ENCODE measurements around the gene CTNNA3. TPM values are rescaled to one million over a fixed set of nuclear protein-coding genes. Genes with fewer than 3 reads are reported as not detected.
"Not testable (repeated sequence)": the region's sequence is repeated elsewhere in the genome, so short reads cannot be mapped to it uniquely, and the experiment has no call there.

Gene CTNNA3
- total RNA-seq, 4 donors from 2014 or later, result 0.68 to 75.2 (median 1.4) TPM

- H3K27me3 ChIP-seq, result no peaks in the 10 kb centered on the region
- no peak for DNase-seq
- H3K4me1 ChIP-seq, result no peaks in the 10 kb centered on the region
- H3K9me3 ChIP-seq, result no peaks in the 10 kb centered on the region
- no peaks in the 10 kb centered on the region for H3K36me3 ChIP-seq
- intact Hi-C loops (cut with DNase I; ENCODE audit: low total_unique reads), result no loop called here
- no peak for TF ChIP-seq POLR2A (IDR thresholded peaks at IDR 0.05)
- no peak for TF ChIP-seq POLR2AphosphoS5 (IDR thresholded peaks at IDR 0.05)
- no peak for TF ChIP-seq CTCF (IDR thresholded peaks at IDR 0.05)
- no peak for TF ChIP-seq EP300 (IDR thresholded peaks at IDR 0.05; ENCODE audit: low read depth)
- H3K4me3 ChIP-seq, result no peak overlapping the region
- in situ Hi-C loops (cut with MboI; ENCODE audit: low pct_ligation_motif_present in 1 of 4, low pct_unique_long_range_greater_than_20kb in 1 of 4, low sequenced_read_pairs in 3 of 4), result no loop called here
- H3K27ac ChIP-seq, result no peak overlapping the region
These were observed 154.6 kb downstream of the CTNNA3 start for GRCh38 chr10:67541411-67541810.

GRCh38 chr10:67539312-67539711, 156.7 kb downstream of the CTNNA3 start:
- Histone ChIP-seq H3K4me1 (no peaks in the 10 kb centered on the region), H3K36me3 (no peaks in the 10 kb centered on the region), H3K9me3 (no peaks in the 10 kb centered on the region), H3K27ac (no peak overlapping the region), H3K27me3 (no peaks in the 10 kb centered on the region), H3K4me3 (no peak overlapping the region)
- TF ChIP-seq CTCF (IDR thresholded peaks at IDR 0.05), result no peak
- TF ChIP-seq POLR2AphosphoS5 (IDR thresholded peaks at IDR 0.05), result no peak
- TF ChIP-seq POLR2A (IDR thresholded peaks at IDR 0.05), result no peak
- no peak for TF ChIP-seq EP300 (IDR thresholded peaks at IDR 0.05; ENCODE audit: low read depth)
- DNase-seq, result no peak
- in situ Hi-C loops (cut with MboI; ENCODE audit: low pct_ligation_motif_present in 1 of 4, low pct_unique_long_range_greater_than_20kb in 1 of 4, low sequenced_read_pairs in 3 of 4) (no loop called here), intact Hi-C loops (cut with DNase I; ENCODE audit: low total_unique reads) (no loop called here)
- 47 to 50% methylated on average over 2 to 6 of the region's 6 CpGs for WGBS, 2 donors (ENCODE audit: low coverage in 1 of 2)

GRCh38 chr10:67537906-67538305, 158.1 kb downstream of the CTNNA3 start:
- no peak overlapping the region for H3K4me3 ChIP-seq
- intact Hi-C loops (cut with DNase I; ENCODE audit: low total_unique reads) (no loop called here), in situ Hi-C loops (cut with MboI; ENCODE audit: low pct_ligation_motif_present in 1 of 4, low pct_unique_long_range_greater_than_20kb in 1 of 4, low sequenced_read_pairs in 3 of 4) (no loop called here)
- no peaks in the 10 kb centered on the region for H3K27me3 ChIP-seq
- no peak overlapping the region for H3K27ac ChIP-seq
- TF ChIP-seq POLR2A (IDR thresholded peaks at IDR 0.05) (no peak), CTCF (IDR thresholded peaks at IDR 0.05) (no peak), POLR2AphosphoS5 (IDR thresholded peaks at IDR 0.05) (no peak), EP300 (IDR thresholded peaks at IDR 0.05; ENCODE audit: low read depth) (no peak)
- 45 to 89% methylated on average over 1 of the region's 1 CpG for WGBS, 2 donors (ENCODE audit: low coverage in 1 of 2)
- H3K36me3 ChIP-seq, result no peaks in the 10 kb centered on the region
- H3K4me1 ChIP-seq, result no peaks in the 10 kb centered on the region
- no peaks in the 10 kb centered on the region for H3K9me3 ChIP-seq
- no peak for DNase-seq

- Histone ChIP-seq H3K27ac (no peak overlapping the region), H3K4me1 (no peaks in the 10 kb centered on the region), H3K4me3 (no peak overlapping the region), H3K9me3 (no peaks in the 10 kb centered on the region), H3K36me3 (no peaks in the 10 kb centered on the region), H3K27me3 (no peaks in the 10 kb centered on the region)
- intact Hi-C loops (cut with DNase I; ENCODE audit: low total_unique reads), result no loop called here
- no peak for TF ChIP-seq POLR2A (IDR thresholded peaks at IDR 0.05)
- TF ChIP-seq CTCF (IDR thresholded peaks at IDR 0.05), result no peak
- TF ChIP-seq EP300 (IDR thresholded peaks at IDR 0.05; ENCODE audit: low read depth), result no peak
- TF ChIP-seq POLR2AphosphoS5 (IDR thresholded peaks at IDR 0.05), result no peak
- WGBS, 2 donors (ENCODE audit: low coverage in 1 of 2), result 10 to 27% methylated on average over 1 of the region's 1 CpG
- in situ Hi-C loops (cut with MboI; ENCODE audit: low pct_ligation_motif_present in 1 of 4, low pct_unique_long_range_greater_than_20kb in 1 of 4, low sequenced_read_pairs in 3 of 4), result no loop called here
- no peak for DNase-seq
These were observed 162.6 kb downstream of the CTNNA3 start for GRCh38 chr10:67533376-67533775.

- intact Hi-C loops (cut with DNase I; ENCODE audit: low total_unique reads); in situ Hi-C loops (cut with MboI; ENCODE audit: low pct_ligation_motif_present in 1 of 4, low pct_unique_long_range_greater_than_20kb in 1 of 4, low sequenced_read_pairs in 3 of 4); H3K27me3 ChIP-seq; DNase-seq; H3K9me3 ChIP-seq; H3K4me1 ChIP-seq; H3K36me3 ChIP-seq; H3K27ac ChIP-seq; H3K4me3 ChIP-seq: not testable (repeated sequence)
- 80 to 86% methylated on average over 2 to 3 of the region's 3 CpGs for WGBS, 2 donors (ENCODE audit: low coverage in 1 of 2)
These were observed 165.0 kb downstream of the CTNNA3 start for GRCh38 chr10:67530990-67531389.
